AG09309 (cell line): ENCODE data around the gene GTF2F2.
"Not testable (repeated sequence)": the region's sequence is repeated elsewhere in the genome, so short reads cannot be mapped to it uniquely, and the experiment has no call there.

Experiments
- DNase-seq: peaks from one replicate; pipeline ENCODE4 v3.0.0-alpha.2; 2010; ENCODE audit warnings: low read depth
- H3K4me3 ChIP-seq: 2 replicates; pipeline ENCODE4 v1.5.1; 2011; ENCODE audit warnings: mild to moderate bottlenecking, low read depth, low read length, moderate library complexity; ENCODE audit not compliant: control insufficient read depth
- CTCF ChIP-seq: IDR thresholded peaks from 2 replicates; pipeline ENCODE4 v1.5.1; 2011; ENCODE audit warnings: mild to moderate bottlenecking, low read depth, low read length, inconsistent platforms; ENCODE audit not compliant: insufficient read depth, control insufficient read depth; ENCODE audit errors: missing control alignments

The GTF2F2 gene

GRCh38 chr13:45242524-45242923 is 122.2 kb downstream of the GTF2F2 start:
- TF ChIP-seq CTCF: no peak
- DNase-seq: no peak

GRCh38 chr13:45243077-45243476 is 122.8 kb downstream of the GTF2F2 start:
- DNase-seq: no peak
- H3K4me3 ChIP-seq: no peak overlapping the region
- TF ChIP-seq CTCF: no peak

More at GRCh38 chr13:45242524-45242923, 122.2 kb downstream of the GTF2F2 start:
- H3K4me3 ChIP-seq: no peak overlapping the region

- DNase-seq, H3K4me3 ChIP-seq: not testable (repeated sequence)
These were observed 124.4 kb downstream of the GTF2F2 start for GRCh38 chr13:45244736-45245135.

- no peak for DNase-seq
- no peak for TF ChIP-seq CTCF
- no peak overlapping the region for H3K4me3 ChIP-seq
These were observed 129.4 kb downstream of the GTF2F2 start for GRCh38 chr13:45249662-45250061.

- no peak for TF ChIP-seq CTCF
- H3K4me3 ChIP-seq: no peak overlapping the region
- no peak for DNase-seq
These were observed 134.1 kb downstream of the GTF2F2 start for GRCh38 chr13:45254396-45254795.

- TF ChIP-seq CTCF: no peak
- no peak overlapping the region for H3K4me3 ChIP-seq
- DNase-seq: no peak
These were observed 135.1 kb downstream of the GTF2F2 start for GRCh38 chr13:45255247-45255987.

- no peak overlapping the region for H3K4me3 ChIP-seq
- no peak for DNase-seq
- TF ChIP-seq CTCF: no peak
These were observed 135.9 kb downstream of the GTF2F2 start for GRCh38 chr13:45256254-45256653.
